Endothelial cell of umbilical vein (primary cell): Measurements from ENCODE around the gene GRID1.

Experiments used
- EZH2 ChIP-seq: IDR thresholded peaks from 2 replicates; pipeline ENCODE4 v1.6.1; 2012; ENCODE audit warnings: borderline replicate concordance, low read depth, mild to moderate bottlenecking, moderate library complexity, low read length, inconsistent platforms; ENCODE audit not compliant: severe bottlenecking
- TF ChIP-seq, protein P1 (sequence below), 2 donors: IDR thresholded peaks; 1 replicate in 1 of 2; 2 replicates in 1 of 2; pipeline ENCODE4 v1.5.1; 2011; ENCODE audit warnings: low read length in 2 of 2, mild to moderate bottlenecking in 2 of 2, moderate library complexity in 2 of 2, control low read depth in 1 of 2, inconsistent platforms in 1 of 2, low read depth in 1 of 2; ENCODE audit not compliant: insufficient read depth in 1 of 2; ENCODE audit errors: extremely low read depth in 1 of 2

DNA sequence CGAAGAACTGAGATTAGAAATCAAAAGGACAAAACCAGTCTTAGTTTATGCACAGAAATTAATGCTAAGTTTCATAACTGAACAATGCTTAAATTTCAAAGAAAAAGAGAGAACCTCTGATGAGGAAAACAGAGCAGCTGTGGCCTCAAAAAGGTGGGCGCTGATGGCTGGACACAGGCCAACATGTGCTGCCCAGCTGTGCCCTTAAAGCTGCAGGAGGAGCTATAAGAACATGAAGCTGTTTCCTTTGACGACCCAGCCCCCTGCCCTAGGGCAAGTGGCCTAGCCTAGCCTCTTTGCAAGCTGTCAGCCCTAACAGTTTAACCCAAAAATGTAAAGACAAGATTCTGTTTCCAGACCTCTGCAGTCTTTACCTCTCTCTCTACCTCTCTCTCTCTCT, 107.7 kb downstream of the GRID1 start:
- TF ChIP-seq, protein P1, sequence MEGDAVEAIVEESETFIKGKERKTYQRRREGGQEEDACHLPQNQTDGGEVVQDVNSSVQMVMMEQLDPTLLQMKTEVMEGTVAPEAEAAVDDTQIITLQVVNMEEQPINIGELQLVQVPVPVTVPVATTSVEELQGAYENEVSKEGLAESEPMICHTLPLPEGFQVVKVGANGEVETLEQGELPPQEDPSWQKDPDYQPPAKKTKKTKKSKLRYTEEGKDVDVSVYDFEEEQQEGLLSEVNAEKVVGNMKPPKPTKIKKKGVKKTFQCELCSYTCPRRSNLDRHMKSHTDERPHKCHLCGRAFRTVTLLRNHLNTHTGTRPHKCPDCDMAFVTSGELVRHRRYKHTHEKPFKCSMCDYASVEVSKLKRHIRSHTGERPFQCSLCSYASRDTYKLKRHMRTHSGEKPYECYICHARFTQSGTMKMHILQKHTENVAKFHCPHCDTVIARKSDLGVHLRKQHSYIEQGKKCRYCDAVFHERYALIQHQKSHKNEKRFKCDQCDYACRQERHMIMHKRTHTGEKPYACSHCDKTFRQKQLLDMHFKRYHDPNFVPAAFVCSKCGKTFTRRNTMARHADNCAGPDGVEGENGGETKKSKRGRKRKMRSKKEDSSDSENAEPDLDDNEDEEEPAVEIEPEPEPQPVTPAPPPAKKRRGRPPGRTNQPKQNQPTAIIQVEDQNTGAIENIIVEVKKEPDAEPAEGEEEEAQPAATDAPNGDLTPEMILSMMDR (IDR thresholded peaks at IDR 0.05; ENCODE audit: extremely low read depth in 1 of 2, insufficient read depth in 1 of 2, low read depth in 1 of 2, low read length in 2 of 2): no peak
- no peak for TF ChIP-seq EZH2
